Heart left ventricle (tissue), 13 donors: ENCODE data around the gene QSOX2.

Experiments used
- POLR2A ChIP-seq, 2 donors: fragments of 450-650 bp; IDR thresholded peaks; one replicate each; pipeline ENCODE4 v1.6.1; 2017; ENCODE audit warnings: antibody characterized with exemption in 2 of 2, mild to moderate bottlenecking in 2 of 2, moderate library complexity in 2 of 2
- TF ChIP-seq, protein P1 (sequence below), 12 donors: fragments of 200-600 bp; sonication (generic) in 4 of 12; IDR thresholded peaks; one replicate each; pipeline versions ENCODE4 v1.5.0 to v1.8.0; 2018 to 2022; ENCODE audit warnings: antibody characterized with exemption in 12 of 12, mild to moderate bottlenecking in 5 of 12
- donor health status: ischemic (EF 13 %, LVEDD 7.1; RV severe dilation, severe dysfunction).
- donor health status: DM: no; HTN: yes; CAD: no.
- donor health status: DM: no; HTN: no; CAD: no.
- donor health status: ischemic (EF 25% LVEDD 6.9; RV normal size, moderate dysfunction).
- donor health status: ischemic (EF 25% LVEDD 5.7; RV mildly dilated, moderate dysfunction).
- donor health status: ischemic (EF 35%, LVEDD 5.7; RV mildly dilated, moderate dysfunction).
- donor health status: nonischemic (EF 11% LVEDD 7.7; RV severe dilation, severe dysfunction).
- donor health status: DM: yes; HTN: yes; CAD: no.
- donor health status: PGD.
- donor health status: ischemic (EF 29% LVEDD 5.4; RV normal size, mild dysfunction).
- donor health status: nonischemic (EF 23%, LVEDD 6.1; RV moderate dilation, normal function).

DNA sequence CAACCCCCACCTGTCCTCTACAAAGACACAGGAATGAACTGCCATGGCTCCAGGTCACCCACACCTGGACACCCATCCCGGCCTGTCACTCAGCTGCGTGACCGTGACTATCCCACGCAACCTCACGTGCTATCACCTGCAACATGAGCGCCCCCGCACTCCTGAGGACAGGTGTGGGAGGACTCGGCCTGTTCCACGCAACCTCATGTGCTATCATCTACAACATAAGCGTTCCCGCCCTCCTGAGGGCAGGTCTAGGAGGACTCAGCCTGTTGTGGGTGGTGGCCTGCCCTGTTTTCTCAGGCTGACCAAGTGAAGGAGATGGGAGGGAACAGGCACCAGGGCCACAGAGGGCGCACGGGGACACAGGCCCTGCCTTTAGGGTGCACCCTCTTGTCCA, 4.1 kb downstream of the QSOX2 start:
- TF ChIP-seq, protein P1, sequence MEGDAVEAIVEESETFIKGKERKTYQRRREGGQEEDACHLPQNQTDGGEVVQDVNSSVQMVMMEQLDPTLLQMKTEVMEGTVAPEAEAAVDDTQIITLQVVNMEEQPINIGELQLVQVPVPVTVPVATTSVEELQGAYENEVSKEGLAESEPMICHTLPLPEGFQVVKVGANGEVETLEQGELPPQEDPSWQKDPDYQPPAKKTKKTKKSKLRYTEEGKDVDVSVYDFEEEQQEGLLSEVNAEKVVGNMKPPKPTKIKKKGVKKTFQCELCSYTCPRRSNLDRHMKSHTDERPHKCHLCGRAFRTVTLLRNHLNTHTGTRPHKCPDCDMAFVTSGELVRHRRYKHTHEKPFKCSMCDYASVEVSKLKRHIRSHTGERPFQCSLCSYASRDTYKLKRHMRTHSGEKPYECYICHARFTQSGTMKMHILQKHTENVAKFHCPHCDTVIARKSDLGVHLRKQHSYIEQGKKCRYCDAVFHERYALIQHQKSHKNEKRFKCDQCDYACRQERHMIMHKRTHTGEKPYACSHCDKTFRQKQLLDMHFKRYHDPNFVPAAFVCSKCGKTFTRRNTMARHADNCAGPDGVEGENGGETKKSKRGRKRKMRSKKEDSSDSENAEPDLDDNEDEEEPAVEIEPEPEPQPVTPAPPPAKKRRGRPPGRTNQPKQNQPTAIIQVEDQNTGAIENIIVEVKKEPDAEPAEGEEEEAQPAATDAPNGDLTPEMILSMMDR (IDR thresholded peaks at IDR 0.05), result no peak
- TF ChIP-seq POLR2A (IDR thresholded peaks at IDR 0.05), result no peak
